ENCODE measurements around the gene ZNF169.

DNA sequence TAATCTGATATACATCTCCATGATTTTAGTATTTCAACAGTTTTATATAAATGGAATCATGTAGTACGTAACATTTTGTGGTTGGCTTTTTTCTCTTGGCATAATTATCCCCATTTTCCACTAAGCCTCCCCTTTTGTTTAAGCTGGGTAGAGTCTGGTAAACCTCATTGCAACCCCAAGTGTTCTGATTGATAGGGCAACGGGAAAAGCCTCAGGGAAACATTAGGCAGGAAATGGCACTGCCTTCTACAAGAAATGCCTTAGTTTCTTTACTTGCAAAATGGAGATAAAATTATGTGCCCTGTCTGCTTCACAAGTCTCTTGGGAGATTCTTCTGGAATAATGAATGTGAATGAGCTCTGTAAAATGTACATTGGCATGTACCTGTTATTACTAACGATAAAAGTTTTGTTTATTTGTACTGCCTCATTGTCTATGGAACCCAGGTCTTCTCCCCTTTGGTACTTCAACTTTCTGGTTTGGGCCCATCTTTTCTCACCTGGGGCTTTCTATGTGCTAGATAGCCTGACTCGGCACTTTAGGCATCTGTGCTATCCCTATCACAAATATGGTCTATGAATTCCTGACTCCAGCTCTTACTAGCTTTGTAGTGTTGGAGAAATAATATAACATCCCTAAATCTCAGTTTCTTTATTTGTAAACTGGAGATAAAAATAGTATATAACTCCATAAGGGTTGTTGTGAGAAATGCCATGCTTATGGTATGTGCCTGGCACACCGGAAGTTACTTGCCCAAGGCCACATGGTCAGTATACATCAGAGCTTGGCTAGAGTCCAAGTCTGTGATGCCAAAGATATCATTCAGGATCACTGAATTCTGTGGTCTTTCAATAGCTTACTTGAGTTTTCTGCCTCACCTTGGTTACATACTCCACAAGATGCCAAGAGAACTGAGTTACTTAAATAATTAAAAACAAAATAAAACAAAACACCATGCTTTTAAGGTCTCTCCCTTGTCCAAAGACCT lies 48.2 kb upstream of the ZNF169 start:
- TF ChIP-seq, protein P1, sequence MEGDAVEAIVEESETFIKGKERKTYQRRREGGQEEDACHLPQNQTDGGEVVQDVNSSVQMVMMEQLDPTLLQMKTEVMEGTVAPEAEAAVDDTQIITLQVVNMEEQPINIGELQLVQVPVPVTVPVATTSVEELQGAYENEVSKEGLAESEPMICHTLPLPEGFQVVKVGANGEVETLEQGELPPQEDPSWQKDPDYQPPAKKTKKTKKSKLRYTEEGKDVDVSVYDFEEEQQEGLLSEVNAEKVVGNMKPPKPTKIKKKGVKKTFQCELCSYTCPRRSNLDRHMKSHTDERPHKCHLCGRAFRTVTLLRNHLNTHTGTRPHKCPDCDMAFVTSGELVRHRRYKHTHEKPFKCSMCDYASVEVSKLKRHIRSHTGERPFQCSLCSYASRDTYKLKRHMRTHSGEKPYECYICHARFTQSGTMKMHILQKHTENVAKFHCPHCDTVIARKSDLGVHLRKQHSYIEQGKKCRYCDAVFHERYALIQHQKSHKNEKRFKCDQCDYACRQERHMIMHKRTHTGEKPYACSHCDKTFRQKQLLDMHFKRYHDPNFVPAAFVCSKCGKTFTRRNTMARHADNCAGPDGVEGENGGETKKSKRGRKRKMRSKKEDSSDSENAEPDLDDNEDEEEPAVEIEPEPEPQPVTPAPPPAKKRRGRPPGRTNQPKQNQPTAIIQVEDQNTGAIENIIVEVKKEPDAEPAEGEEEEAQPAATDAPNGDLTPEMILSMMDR (IDR thresholded peaks at IDR 0.05) = no peak
- no peak for TF ChIP-seq EZH2 (IDR thresholded peaks at IDR 0.05; ENCODE audit: borderline replicate concordance, insufficient read depth, low read depth, low read length, poor library complexity, severe bottlenecking)

Data from B cell (primary cell).